Tibial nerve (tissue), 4 donors: ENCODE measurements around the gene POMT2.

Experiments
- EP300 ChIP-seq, 2 donors: sonication (generic); formaldehyde crosslinking; IDR thresholded peaks; one replicate each; pipeline ENCODE4 v1.6.1; 2017; ENCODE audit warnings: antibody characterized with exemption in 2 of 2, mild to moderate bottlenecking in 1 of 2
- POLR2A ChIP-seq, 2 donors: fragments of 450-650 bp; IDR thresholded peaks; one replicate each; pipeline ENCODE4 v1.6.1; 2017; ENCODE audit warnings: antibody characterized with exemption in 2 of 2, mild to moderate bottlenecking in 2 of 2, moderate library complexity in 2 of 2
- TF ChIP-seq, protein P1 (sequence below), 5 experiments: fragments of 200-600 bp in 3 of 5; fragments of 450-650 bp in 2 of 5; sonication (generic) in 3 of 5; IDR thresholded peaks; one replicate each; pipeline ENCODE4 v1.5.1; 2016 to 2019; ENCODE audit warnings: antibody characterized with exemption in 5 of 5, mild to moderate bottlenecking in 3 of 5, moderate library complexity in 2 of 5

DNA sequence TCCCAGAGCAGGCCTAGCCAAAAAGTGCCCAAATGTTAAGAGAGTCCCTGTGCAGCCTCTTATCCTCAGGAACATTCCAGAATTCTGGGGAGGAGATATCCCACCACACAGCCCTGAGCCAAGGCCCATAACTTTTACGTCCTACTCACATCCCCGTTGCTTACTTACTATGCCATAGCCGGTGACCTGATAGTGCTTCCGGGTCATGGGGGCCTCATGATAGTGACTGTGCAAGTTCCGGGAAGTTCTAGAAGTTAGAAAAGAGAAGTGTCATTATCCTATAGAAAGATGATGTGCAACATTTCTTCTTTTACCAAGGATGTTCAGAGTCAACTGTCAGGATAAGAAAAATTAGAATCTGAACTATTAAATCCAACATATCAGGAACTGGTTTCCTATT, 34.1 kb downstream of the POMT2 start:
- TF ChIP-seq POLR2A (IDR thresholded peaks at IDR 0.05) (no peak), EP300 (IDR thresholded peaks at IDR 0.05) (no peak)
- TF ChIP-seq, protein P1, sequence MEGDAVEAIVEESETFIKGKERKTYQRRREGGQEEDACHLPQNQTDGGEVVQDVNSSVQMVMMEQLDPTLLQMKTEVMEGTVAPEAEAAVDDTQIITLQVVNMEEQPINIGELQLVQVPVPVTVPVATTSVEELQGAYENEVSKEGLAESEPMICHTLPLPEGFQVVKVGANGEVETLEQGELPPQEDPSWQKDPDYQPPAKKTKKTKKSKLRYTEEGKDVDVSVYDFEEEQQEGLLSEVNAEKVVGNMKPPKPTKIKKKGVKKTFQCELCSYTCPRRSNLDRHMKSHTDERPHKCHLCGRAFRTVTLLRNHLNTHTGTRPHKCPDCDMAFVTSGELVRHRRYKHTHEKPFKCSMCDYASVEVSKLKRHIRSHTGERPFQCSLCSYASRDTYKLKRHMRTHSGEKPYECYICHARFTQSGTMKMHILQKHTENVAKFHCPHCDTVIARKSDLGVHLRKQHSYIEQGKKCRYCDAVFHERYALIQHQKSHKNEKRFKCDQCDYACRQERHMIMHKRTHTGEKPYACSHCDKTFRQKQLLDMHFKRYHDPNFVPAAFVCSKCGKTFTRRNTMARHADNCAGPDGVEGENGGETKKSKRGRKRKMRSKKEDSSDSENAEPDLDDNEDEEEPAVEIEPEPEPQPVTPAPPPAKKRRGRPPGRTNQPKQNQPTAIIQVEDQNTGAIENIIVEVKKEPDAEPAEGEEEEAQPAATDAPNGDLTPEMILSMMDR (IDR thresholded peaks at IDR 0.05) = no peak
